ENCODE data around the gene KRTAP3-3.

GRCh38 chr17:41013181-41013580 lies 19.2 kb upstream of the KRTAP3-3 start:
- no peak for TF ChIP-seq SP1 (CRISPR knock-in tag; conservative IDR thresholded peaks at IDR 0.05)
- TF ChIP-seq, protein P1, sequence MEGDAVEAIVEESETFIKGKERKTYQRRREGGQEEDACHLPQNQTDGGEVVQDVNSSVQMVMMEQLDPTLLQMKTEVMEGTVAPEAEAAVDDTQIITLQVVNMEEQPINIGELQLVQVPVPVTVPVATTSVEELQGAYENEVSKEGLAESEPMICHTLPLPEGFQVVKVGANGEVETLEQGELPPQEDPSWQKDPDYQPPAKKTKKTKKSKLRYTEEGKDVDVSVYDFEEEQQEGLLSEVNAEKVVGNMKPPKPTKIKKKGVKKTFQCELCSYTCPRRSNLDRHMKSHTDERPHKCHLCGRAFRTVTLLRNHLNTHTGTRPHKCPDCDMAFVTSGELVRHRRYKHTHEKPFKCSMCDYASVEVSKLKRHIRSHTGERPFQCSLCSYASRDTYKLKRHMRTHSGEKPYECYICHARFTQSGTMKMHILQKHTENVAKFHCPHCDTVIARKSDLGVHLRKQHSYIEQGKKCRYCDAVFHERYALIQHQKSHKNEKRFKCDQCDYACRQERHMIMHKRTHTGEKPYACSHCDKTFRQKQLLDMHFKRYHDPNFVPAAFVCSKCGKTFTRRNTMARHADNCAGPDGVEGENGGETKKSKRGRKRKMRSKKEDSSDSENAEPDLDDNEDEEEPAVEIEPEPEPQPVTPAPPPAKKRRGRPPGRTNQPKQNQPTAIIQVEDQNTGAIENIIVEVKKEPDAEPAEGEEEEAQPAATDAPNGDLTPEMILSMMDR (IDR thresholded peaks at IDR 0.05), result no peak

All from WTC11 (cell line).